Astrocyte (in vitro differentiated cells and primary cell): ENCODE results near the gene NET1. TPM values are rescaled to one million over a fixed set of nuclear protein-coding genes. Genes with fewer than 3 reads are reported as not detected.

Experiments used
- DNase-seq: peaks from one replicate; pipeline ENCODE4 v3.0.0-alpha.2; 2010; ENCODE audit warnings: low read depth
- FAIRE-seq: peaks from 2 replicates; lab custom pipeline; 2011; peaks lifted over from hg19 to GRCh38; lab: Jason Lieb, UNC
- H2AFZ ChIP-seq: 2 replicates; pipeline ENCODE4 v1.6.0; 2012; ENCODE audit warnings: low read depth, low read length, inconsistent platforms
- H3K27ac ChIP-seq: 2 replicates; pipeline ENCODE4 v1.5.1; 2011; ENCODE audit warnings: low read depth, low read length, inconsistent platforms
- H3K27me3 ChIP-seq: 2 replicates; pipeline ENCODE4 v1.6.0; 2011; ENCODE audit warnings: low read length, inconsistent platforms; ENCODE audit not compliant: insufficient read depth
- H3K36me3 ChIP-seq: 2 replicates; pipeline ENCODE4 v1.5.1; 2011; ENCODE audit warnings: low read length, inconsistent platforms; ENCODE audit not compliant: insufficient read depth
- H3K4me1 ChIP-seq: 2 replicates; pipeline ENCODE4 v1.5.1; 2011; ENCODE audit warnings: low read length, inconsistent platforms; ENCODE audit not compliant: insufficient read depth
- H3K4me2 ChIP-seq: 2 replicates; pipeline ENCODE4 v1.6.0; 2012; ENCODE audit warnings: low read length, inconsistent platforms
- H3K4me3 ChIP-seq: 2 replicates; pipeline ENCODE4 v1.5.1; 2011; ENCODE audit warnings: low read depth, mild to moderate bottlenecking, low read length, inconsistent platforms; ENCODE audit not compliant: insufficient read depth
- H3K79me2 ChIP-seq: 2 replicates; pipeline ENCODE4 v1.6.0; 2012; ENCODE audit warnings: mild to moderate bottlenecking, low read length, inconsistent platforms; ENCODE audit not compliant: insufficient read depth
- H3K9ac ChIP-seq: 2 replicates; pipeline ENCODE4 v1.6.0; 2012; ENCODE audit warnings: mild to moderate bottlenecking, low read length, inconsistent platforms
- H3K9me3 ChIP-seq: 2 replicates; pipeline ENCODE4 v1.5.1; 2012; ENCODE audit warnings: low read depth, mild to moderate bottlenecking, low read length, inconsistent platforms; ENCODE audit not compliant: insufficient read depth
- H4K20me1 ChIP-seq: 2 replicates; pipeline ENCODE4 v1.6.0; 2012; ENCODE audit warnings: low read length, inconsistent platforms; ENCODE audit not compliant: insufficient read depth
- H3K27ac Mint-ChIP-seq: one replicate; pipeline ENCODE4 v1.8.0; 2021; ENCODE audit warnings: mild to moderate bottlenecking, mixed read lengths; ENCODE audit not compliant: unreplicated experiment
- H3K27me3 Mint-ChIP-seq: one replicate; pipeline ENCODE4 v1.8.0; 2021; ENCODE audit warnings: low read depth, mixed read lengths; ENCODE audit not compliant: unreplicated experiment
- H3K36me3 Mint-ChIP-seq: one replicate; pipeline ENCODE4 v1.8.0; 2021; ENCODE audit warnings: low read depth, mixed read lengths; ENCODE audit not compliant: unreplicated experiment
- H3K4me1 Mint-ChIP-seq: one replicate; pipeline ENCODE4 v1.8.0; 2021; ENCODE audit warnings: low read depth, mixed read lengths; ENCODE audit not compliant: unreplicated experiment
- H3K4me3 Mint-ChIP-seq: one replicate; pipeline ENCODE4 v1.8.0; 2021; ENCODE audit warnings: mild to moderate bottlenecking, moderate library complexity, mixed read lengths; ENCODE audit not compliant: unreplicated experiment
- H3K9me3 Mint-ChIP-seq: one replicate; pipeline ENCODE4 v1.8.0; 2021; ENCODE audit warnings: mild to moderate bottlenecking, mixed read lengths; ENCODE audit not compliant: unreplicated experiment
- EZH2 ChIP-seq: IDR thresholded peaks from 2 replicates; pipeline ENCODE4 v1.6.1; 2012; ENCODE audit warnings: mild to moderate bottlenecking, low read length, inconsistent platforms; ENCODE audit not compliant: insufficient read depth
- total RNA-seq: library from RNA; stranded (reverse); gene quantifications from 2 replicates; pipeline ENCODE4 v1.2.1, GENCODE V29; 2021
- TF ChIP-seq, protein P1 (sequence below): IDR thresholded peaks from 2 replicates; pipeline ENCODE4 v1.5.1; 2011; ENCODE audit warnings: low read depth, mild to moderate bottlenecking, inconsistent platforms, low read length, moderate library complexity; ENCODE audit not compliant: insufficient read depth

The NET1 gene
- total RNA-seq, 1 donor from 2014 or later = 43.5 TPM

DNA sequence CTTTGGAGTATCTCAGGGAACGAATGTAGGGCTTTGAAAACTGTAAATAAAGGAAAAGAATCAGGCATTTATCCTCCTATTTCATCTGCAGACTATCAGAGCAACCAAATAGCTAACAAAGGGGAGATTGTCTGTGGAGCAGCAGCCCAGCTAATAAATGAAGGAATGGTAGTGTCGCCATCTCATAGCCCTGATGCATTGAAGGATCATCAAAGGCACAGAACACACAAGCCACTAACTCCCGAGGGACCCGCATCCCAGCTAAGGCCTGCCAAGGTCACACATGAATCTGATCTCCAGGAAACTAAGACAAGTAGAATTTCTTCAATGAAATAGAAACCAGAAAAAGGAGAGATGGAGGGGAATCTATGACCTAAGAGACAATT, 48.8 kb downstream of the NET1 start:
- TF ChIP-seq, protein P1, sequence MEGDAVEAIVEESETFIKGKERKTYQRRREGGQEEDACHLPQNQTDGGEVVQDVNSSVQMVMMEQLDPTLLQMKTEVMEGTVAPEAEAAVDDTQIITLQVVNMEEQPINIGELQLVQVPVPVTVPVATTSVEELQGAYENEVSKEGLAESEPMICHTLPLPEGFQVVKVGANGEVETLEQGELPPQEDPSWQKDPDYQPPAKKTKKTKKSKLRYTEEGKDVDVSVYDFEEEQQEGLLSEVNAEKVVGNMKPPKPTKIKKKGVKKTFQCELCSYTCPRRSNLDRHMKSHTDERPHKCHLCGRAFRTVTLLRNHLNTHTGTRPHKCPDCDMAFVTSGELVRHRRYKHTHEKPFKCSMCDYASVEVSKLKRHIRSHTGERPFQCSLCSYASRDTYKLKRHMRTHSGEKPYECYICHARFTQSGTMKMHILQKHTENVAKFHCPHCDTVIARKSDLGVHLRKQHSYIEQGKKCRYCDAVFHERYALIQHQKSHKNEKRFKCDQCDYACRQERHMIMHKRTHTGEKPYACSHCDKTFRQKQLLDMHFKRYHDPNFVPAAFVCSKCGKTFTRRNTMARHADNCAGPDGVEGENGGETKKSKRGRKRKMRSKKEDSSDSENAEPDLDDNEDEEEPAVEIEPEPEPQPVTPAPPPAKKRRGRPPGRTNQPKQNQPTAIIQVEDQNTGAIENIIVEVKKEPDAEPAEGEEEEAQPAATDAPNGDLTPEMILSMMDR = no peak
- no peak for TF ChIP-seq EZH2
- Histone ChIP-seq H3K27me3 (no peaks in the 10 kb centered on the region), H3K79me2 (no peaks in the 10 kb centered on the region), H2AFZ (no peak overlapping the region), H3K9me3 (no peaks in the 10 kb centered on the region), H3K4me1 (peaks cover 7% of the 10 kb centered on the region), H3K9ac (no peak overlapping the region), H4K20me1 (no peaks in the 10 kb centered on the region), H3K36me3 (peaks cover 31% of the 10 kb centered on the region), H3K27ac (no peak overlapping the region), H3K4me2 (no peak overlapping the region), H3K4me3 (no peak overlapping the region)
- DNase-seq = no peak
- Mint-ChIP-seq H3K9me3 (no peaks in the 10 kb centered on the region), H3K36me3 (peaks cover 7% of the 10 kb centered on the region), H3K27me3 (no peaks in the 10 kb centered on the region), H3K4me1 (peaks cover 21% of the 10 kb centered on the region), H3K27ac (no peak overlapping the region), H3K4me3 (no peak overlapping the region)
- FAIRE-seq = no peak

DNA sequence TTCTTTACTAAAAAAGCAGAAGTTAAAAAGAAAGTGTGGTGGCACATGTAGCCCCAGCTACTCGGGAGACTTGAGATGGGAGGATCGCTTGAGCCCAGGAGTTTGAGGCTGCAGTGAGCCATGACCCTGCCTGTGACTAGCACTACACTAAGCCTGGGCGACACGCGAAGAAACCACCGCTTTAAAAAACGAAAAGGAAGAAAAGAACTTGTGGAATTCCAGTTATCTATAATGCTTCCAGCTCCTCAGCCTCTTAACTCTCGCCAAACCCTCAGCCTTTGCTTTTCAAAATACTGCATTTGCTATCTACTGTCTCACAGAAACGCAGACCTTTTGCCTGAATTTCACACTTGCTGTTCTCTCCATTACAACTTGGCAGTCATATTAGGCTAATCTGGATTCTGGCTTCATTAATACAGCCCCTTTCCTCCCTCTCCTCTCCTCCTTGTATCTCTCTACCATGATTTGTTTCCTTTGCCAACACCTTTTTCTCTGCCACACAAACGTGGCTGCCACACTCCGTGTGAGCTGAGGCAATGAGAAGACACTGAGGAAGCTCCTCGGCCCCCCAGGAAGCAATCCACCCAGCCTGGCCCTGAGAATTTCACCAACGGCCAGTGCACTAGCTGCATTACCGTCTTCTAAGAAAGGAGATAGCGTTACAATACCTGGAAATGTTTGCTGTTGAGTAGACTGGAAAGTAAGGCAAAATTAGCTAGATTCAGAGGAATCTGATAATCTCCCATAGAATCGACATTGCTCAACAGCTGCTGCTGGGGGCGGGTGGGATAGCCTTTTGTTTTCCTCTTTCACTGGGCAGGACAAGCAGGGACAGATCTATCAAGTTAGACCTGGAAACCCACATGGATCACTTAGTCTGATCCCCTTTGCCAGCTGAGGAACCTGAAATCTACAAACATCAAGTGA, 49.8 kb downstream of the NET1 start:
- TF ChIP-seq, protein P1 = no peak
- no peak for TF ChIP-seq EZH2
- no peak overlapping the region for H3K4me3 Mint-ChIP-seq
- FAIRE-seq = peak; percentile 43
- peaks cover 7% of the 10 kb centered on the region for H3K36me3 Mint-ChIP-seq
- Histone ChIP-seq H3K4me2 (peak overlapping the region; percentile 52), H3K4me1 (peaks cover 8% of the 10 kb centered on the region), H3K27ac (no peak overlapping the region), H3K36me3 (peaks cover 26% of the 10 kb centered on the region), H3K9ac (no peak overlapping the region), H3K27me3 (no peaks in the 10 kb centered on the region), H3K4me3 (no peak overlapping the region), H3K79me2 (no peaks in the 10 kb centered on the region), H4K20me1 (no peaks in the 10 kb centered on the region), H2AFZ (no peak overlapping the region), H3K9me3 (no peaks in the 10 kb centered on the region)
- H3K27me3 Mint-ChIP-seq = no peaks in the 10 kb centered on the region
- peaks cover 25% of the 10 kb centered on the region for H3K4me1 Mint-ChIP-seq
- DNase-seq = peak; percentile 50
- H3K9me3 Mint-ChIP-seq = no peaks in the 10 kb centered on the region
- peak overlapping the region; percentile 71 for H3K27ac Mint-ChIP-seq

DNA sequence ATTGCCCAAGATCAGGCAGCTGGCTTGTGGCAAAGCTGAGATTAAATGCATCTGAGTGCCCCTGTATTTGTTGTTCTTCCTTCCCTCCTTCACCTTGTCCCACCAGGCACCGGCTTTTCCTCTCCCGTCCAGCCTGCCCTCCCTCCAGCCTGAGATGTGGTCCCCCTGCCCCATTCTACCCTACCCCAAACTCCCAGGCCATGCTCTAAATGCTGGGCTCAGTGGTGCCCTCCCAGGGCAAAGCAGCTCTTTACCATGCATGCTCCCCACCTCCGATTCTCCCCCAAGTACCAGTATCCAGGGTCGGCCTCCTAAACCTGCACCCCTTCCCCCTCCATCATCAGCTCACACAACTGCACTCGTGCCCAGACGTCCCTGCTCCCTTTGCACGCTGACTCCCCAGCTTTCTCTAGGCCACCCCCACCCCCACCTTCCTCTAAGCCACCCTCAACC, 50.5 kb downstream of the NET1 start:
- TF ChIP-seq, protein P1 = no peak
- TF ChIP-seq EZH2 = no peak
- H3K9me3 ChIP-seq = no peaks in the 10 kb centered on the region
- peaks cover 8% of the 10 kb centered on the region for H3K4me1 ChIP-seq
- H3K27ac Mint-ChIP-seq = peak overlapping the region; percentile 36
- H3K9me3 Mint-ChIP-seq = no peaks in the 10 kb centered on the region
- H3K36me3 Mint-ChIP-seq = peaks cover 7% of the 10 kb centered on the region
- peaks cover 23% of the 10 kb centered on the region for H3K36me3 ChIP-seq
- peaks cover 1% of the 10 kb centered on the region for H3K27me3 Mint-ChIP-seq
- H3K4me3 Mint-ChIP-seq = no peak overlapping the region
- H4K20me1 ChIP-seq = no peaks in the 10 kb centered on the region
- DNase-seq (no peak), FAIRE-seq (no peak)
- H3K4me3 ChIP-seq = no peak overlapping the region
- no peak overlapping the region for H3K9ac ChIP-seq
- no peak overlapping the region for H3K27ac ChIP-seq
- no peaks in the 10 kb centered on the region for H3K27me3 ChIP-seq
- H3K79me2 ChIP-seq = no peaks in the 10 kb centered on the region
- peaks cover 29% of the 10 kb centered on the region for H3K4me1 Mint-ChIP-seq
- H2AFZ ChIP-seq = no peak overlapping the region
- H3K4me2 ChIP-seq = no peak overlapping the region
